ENCODE results near the gene RASA4B. TPM values are rescaled to one million over a fixed set of nuclear protein-coding genes. Genes with fewer than 3 reads are reported as not detected.
"Not testable (repeated sequence)": the region's sequence is repeated elsewhere in the genome, so short reads cannot be mapped to it uniquely, and the experiment has no call there.

The RASA4B gene
- polyA plus RNA-seq, 4 donors, result 7.5 to 22.2 (median 10.1) TPM

DNA sequence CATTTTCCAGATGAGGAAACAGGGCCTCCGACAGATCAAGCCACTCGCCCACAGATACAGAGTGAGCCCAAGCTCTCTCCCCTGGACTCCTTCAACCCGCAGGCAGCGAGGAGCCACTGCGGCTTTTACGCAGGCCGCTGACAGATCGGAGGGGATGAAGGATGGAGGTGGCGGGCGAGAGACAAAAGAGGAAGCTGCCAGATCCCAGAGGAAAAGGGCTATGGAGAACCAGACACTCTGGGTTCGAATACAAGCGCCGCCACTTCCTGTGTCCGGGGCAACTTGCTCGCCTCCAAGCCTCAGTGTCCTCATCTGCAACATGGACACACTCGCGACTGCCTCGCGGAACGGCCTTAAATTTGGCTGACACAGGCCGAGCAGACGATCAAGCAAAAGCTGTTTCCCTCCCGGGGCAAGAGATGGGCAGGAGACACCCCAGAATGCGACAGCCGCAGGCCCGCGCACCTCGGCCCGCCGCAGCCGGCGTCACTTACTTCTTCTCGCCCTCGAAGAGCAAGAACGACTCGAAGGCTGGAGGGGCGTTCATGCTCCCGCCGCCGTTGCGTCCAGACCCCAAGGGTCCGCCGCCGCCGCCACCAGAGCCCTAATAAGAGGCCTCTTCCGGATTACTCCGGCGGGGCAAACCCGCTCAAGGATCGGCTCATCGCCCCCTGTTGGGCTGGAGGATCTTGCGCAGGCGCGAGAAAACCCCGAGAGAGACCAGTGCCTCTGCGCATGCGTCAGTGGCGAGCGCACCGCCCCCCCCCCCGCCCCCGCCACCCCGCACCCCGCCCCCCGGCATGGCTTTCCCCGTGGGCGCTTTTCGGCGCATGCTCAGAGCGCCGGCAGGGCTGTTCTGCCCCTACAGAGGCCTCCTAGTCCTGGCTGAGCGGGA lies 39.0 kb downstream of the RASA4B start, which contains the start of gene POLR2J:
POLR2J (minus strand) TSS at position 609 of the 895 bp plus-strand sequence; CDS start at position 547, 62 bp downstream.
- peak in 1 of 4 donors; percentile 78 for DNase-seq (ENCODE audit: low read depth in 4 of 4, low spot score in 3 of 4)

DNA sequence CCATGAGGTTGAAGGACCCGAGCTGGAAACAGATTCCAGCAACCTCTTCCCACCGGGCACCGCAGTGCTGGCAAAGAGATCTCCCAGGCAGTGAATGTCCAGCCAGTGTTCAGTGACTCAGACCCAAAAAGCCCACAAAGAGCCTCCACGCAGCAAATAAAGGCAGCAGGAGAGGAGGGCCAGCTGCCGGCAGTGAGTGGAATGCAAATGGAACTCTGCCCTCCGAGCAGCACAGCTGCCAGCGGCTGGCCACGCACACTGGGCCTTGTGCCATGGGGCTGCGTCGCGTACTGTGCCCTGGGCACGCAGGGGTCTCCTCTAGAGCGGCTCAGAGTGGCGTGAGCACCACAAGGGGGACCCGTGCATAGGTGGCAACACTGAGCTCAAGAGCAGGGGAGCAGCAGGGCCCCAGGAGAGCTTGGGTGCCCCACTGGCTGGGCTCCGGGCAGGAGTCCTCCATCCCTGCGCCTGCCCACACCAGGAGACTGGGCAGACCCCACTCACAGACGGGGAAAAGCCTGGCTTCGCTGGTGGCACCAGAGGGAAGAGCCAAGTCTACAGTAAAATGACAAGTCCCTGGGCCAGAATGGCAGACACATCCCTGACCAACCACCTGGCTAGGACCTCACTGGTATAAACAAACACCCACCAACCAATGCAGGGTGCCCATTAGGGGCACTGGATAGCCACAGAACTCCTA lies 42.7 kb downstream of the RASA4B start:
- not testable (repeated sequence) for DNase-seq (ENCODE audit: low read depth in 4 of 4, low spot score in 3 of 4)

DNA sequence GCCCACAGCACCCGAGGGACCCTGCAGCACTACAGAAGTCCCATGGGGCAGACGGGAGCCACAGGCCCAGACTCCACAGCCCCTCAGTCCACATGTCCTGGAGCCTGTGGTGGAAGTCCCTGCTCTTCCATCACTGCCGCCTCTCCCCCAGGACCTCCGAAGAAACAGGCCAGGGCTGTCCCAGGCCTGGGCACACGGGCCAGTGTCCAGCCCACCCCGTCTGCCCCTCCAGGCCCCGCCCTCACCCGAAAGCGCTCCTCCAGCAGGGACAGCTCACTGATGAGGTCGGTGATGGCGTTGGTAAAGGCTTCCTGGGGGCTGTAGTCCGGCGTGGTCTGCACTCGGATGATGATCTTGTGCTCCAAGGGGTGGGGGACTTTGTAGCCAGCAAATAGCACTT lies 43.5 kb downstream of the RASA4B start:
- DNase-seq (ENCODE audit: low read depth in 4 of 4, low spot score in 3 of 4), result not testable (repeated sequence)

DNA sequence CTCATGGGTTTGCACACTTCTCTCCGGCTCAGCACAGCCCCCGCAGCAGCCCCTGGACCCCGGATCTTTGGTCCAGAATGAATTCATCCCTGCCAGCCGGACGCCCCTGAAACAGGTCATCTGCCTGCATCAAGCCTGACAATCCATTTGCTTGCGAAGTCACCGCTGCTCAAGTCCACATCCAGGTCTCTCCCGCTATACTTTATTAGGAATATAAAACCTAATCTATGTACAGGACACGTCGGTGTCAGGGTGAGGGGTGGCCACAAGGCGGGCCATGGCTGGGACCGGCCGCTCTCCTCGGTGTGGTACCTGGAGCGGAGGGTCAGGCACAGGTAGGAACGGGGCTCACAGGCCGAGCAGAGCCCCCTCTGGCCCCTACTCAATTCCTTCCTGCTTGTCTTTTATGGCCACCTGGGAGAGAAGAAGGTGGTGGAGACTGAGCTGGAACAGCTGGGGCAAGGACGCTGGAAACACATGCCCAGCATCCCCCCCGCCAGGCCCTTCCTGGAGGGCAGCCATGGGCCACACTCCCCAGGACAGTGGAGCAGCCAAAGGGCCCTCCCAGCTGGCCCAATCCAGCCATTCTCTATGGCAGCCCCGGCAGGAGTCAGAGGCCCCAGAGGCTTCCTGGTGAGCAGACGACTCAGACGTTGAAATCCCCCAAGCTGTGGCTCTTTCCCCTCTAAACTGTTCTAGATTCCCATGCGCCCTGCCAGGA lies 44.1 kb downstream of the RASA4B start:
- DNase-seq (ENCODE audit: low read depth in 4 of 4, low spot score in 3 of 4), result no peak

DNA sequence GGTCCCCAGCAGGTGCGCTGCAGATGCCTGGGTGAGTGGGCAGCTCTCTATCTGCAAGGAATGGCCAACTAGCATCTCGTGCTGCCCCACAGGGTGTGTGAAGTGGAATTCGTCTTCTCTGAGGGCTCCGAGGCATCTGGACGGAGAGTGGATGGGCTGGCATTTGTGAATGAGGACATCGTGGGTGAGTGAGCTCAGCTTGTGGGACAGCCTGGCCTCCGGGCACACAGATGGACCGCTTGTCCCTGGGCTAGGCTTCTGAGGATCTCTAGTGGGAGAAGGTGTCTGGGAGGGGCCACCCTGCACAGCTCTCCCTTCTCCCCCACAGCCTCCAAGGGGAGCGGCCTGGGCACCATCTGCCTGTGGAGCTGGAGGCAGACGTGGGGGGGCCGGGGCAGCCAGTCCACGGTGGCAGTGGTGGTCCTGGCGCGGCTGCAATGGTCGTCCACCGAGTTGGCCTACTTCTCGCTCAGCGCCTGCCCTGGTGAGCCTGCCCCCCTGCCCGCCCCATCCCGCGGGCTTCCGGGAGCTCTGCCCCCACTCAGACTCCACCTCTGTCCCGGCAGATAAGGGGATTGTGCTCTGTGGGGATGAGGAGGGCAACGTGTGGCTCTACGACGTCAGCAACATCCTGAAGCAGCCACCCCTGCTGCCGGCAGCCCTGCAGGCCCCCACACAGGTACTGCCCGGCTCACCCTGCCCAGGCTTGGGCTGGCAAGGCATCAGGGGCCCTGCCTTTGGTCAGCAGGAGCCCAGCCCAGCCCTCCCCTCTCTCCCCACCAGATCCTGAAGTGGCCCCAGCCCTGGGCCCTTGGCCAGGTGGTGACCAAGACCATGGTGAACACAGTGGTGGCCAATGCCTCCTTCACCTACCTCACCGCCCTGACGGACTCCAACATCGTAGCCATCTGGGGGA lies 45.2 kb downstream of the RASA4B start:
- DNase-seq (ENCODE audit: low read depth in 4 of 4, low spot score in 3 of 4), result no peak

DNA sequence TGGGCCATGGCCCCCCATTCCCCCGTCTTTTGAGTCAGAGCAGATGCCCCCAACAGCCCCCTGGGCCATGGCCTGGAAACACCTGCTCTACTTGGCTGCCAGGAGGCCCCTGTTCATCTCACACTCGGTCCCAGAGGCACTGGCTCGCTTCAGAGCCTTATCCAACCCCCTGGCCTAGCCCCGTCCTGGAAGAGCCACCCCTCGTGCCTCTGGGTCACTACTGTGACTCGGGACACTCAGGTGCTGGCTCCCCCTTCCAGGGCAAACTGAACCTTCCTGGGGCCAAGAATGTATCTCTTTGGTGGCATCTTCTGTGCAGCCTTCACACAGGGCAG lies 45.8 kb downstream of the RASA4B start:
- DNase-seq (ENCODE audit: low read depth in 4 of 4, low spot score in 3 of 4), result no peak

DNA sequence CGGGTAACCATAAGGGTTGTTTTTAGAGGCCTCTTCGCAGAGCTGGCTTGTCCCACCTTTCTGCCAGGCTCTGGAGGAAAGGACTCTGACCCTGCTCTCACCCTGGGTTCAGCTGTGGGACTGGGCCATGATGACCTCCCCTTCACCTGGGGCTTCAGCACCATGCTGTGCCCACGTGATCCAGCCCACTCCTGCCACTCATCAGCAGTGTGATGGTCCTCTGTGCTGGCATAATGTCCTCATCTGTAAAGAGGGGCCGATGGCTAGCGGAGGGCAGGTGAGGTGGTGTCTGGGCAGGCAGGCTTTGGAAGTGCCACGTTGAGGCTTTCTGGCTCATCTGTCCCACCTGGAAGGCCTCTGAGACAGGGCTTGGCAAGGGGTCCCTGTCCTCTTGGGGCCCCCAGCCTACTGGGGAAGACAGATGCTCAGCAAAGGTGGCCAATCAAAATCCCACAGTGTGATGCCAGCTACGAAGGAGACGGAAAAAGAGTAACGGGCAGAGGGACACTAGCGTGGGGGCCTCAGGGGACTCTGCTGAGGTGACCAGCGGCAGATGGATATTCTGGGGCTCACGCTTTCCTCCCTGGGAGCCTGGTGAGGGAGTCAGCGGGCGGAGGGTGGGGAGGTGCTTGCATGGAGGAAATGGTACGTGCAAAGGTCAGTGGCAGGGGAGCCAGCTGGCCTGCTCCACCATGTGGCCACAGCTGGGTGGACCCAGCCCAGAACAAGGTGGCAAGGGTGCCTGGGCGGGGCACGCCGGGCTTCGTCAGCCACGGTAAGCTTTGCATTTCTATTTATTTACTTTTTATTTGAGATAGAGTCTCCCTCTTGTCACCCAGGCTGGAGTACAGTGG lies 47.4 kb downstream of the RASA4B start:
- DNase-seq (ENCODE audit: low read depth in 4 of 4, low spot score in 3 of 4), result no peak

DNA sequence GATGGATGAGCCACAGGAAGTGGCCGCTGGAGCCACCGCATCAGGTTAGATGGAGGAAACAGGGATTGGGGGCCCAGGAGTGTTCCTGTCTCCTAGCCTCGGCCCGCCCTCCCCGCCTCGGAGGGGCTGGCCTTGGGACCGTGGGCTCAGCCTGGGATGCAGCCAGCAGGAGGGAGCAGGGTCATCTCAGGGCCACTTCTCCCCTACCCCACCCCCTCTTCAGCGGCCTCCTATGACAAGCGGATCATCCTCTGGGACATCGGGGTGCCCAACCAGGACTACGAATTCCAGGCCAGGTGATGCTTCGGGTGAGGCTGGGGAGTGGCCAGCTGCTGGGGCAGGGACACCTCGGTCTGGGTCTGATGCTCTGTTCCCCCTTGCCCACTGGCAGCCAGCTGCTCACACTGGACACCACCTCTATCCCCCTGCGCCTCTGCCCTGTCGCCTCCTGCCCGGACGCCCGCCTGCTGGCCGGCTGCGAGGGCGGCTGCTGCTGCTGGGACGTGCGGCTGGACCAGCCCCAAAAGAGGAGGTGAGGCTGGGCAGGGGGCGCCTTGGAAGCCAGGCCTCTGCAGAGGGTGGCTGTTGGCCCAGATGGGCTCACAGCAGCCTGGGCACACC lies 48.1 kb downstream of the RASA4B start:
- DNase-seq (ENCODE audit: low read depth in 4 of 4, low spot score in 3 of 4), result no peak

DNA sequence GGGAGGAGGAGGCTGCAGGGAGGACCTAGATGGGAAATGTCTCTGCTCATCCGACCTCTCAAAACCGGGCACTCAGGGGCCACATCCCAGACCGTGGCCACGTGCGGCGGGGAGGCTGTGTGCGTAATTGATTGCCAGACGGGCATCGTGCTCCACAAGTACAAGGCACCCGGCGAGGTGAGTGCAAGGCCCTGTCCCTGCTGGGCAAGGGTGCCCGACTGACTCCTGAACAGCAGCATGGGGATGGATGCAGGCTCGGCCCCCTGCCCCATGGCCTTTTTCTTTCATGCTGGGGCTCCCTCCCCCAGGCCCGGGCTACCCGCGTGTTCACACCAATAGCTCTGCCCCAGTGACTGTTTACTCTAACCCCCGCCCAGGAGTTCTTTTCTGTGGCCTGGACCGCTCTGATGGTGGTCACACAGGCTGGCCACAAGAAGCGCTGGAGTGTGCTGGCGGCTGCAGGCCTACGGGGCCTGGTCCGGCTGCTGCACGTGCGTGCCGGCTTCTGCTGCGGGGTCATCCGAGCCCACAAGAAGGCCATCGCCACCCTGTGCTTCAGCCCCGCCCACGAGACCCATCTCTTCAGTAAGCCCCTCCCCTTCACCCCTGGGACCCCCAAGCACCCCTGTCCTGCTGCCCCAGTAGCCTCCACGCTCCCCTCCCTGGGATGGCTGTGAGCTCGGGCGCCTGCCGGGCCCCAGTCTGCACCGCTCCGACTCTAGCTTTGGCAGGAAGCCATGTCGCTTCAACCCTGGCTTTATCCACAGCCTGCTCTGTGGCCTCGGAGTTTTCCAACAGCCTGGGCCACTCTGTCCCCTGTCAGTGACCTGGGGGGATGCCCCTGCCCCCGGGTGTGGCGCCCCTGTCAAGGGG lies 48.9 kb downstream of the RASA4B start:
- no peak for DNase-seq (ENCODE audit: low read depth in 4 of 4, low spot score in 3 of 4)

DNA sequence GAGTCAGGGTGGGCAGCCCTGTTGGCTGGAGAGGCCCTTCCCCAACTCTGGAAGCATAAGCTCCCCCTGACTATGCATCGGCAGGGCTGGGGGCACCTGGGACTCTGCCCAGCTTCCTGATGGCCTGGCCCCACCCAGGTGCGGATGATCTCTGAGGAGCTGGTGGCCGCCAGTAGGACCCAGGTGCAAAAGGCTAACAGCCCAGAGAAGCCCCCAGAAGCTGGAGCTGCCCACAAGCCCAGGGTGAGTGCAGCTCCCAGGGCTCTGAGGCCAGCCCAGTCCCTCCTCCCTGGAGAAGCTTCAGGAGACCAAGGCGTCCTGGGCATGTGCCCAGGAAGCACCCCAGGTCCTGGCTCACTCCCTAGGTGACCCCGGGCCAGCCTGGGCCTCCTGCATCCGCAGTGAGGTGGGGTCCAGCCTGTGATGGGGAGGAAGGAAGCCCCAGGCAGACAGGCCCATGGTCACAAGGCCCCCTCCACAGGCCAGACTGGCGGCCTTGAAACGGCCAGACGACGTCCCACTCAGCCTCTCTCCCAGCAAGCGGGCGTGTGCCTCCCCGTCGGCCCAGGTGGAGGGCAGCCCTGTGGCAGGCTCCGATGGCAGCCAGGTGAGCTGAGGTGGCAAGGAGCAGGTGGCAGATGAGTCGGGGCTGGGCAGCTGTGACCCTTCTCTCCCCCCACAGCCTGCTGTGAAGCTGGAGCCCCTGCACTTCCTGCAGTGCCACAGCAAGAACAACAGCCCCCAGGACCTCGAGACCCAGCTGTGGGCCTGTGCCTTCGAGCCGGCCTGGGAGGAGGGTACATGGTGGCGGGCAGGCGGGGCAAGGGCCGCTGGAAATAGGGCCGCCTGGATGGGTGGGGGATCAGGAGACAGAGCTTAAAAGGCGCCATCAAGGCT lies 49.7 kb downstream of the RASA4B start:
- DNase-seq (ENCODE audit: low read depth in 4 of 4, low spot score in 3 of 4), result no peak

DNA sequence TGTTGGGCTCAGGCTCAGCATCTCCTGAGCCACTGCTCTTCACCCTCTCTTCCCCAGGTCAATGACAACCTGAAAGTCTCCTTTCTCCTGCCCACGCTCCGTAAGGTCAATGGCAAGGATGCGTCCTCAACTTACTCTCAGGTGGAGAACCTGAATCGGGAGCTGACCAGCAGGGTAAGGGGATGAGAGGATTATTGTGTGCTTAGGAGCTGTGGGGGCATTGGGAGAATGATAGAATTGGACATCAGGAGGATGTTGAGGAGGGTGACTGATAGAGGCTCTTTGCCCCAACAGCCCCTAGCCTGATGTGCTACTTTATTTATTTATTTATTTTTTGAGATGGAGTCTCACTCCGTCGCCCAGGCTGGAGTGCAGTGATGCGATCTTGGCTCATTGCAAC lies 51.5 kb downstream of the RASA4B start:
- no peak for DNase-seq (ENCODE audit: low read depth in 4 of 4, low spot score in 3 of 4)

DNA sequence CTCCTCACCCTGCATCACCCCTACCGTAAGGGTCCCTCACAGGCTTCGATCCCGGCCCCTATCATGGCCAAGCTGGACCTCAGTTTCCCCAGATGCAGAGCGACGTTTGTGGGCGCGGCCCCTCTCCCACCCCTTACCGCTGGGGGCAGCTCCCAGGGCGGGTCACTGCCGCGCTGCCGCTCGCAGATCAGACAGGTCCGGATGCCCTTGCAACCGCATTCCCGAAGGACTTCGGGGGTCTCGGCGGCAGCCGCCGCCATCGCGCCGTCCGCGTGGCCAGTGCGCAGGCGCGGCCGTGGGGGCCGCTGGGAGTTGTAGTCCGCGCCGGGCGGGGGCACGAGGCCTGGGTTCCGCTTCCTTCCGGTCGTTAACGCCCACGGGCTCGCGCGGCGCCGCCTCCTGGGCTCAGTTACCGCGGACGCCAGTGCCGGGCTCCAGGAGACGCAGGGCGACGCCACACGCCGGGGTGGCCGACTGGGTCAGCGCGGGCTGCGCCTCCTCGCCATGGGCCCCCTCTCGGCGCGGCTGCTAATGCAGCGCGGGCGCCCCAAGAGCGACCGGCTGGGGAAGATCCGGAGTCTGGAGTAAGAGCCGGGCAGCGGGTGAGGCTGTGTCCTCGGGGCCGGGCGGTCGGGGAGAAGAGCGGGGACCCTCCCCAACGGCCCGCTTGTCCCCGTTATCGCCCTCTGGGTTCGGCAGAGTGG lies 52.8 kb downstream of the RASA4B start, which contains the start of the genes ALKBH4 and LRWD1:
ALKBH4 (minus strand) TSS at position 287 of the 704 bp plus-strand sequence; CDS start at position 260, 27 bp downstream.
LRWD1 (plus strand) TSS at position 408 of the 704 bp plus-strand sequence; CDS start at position 505, 97 bp downstream.
- DNase-seq (ENCODE audit: low read depth in 4 of 4, low spot score in 3 of 4), result peak; percentile 74 to 87 (median 78)

DNA sequence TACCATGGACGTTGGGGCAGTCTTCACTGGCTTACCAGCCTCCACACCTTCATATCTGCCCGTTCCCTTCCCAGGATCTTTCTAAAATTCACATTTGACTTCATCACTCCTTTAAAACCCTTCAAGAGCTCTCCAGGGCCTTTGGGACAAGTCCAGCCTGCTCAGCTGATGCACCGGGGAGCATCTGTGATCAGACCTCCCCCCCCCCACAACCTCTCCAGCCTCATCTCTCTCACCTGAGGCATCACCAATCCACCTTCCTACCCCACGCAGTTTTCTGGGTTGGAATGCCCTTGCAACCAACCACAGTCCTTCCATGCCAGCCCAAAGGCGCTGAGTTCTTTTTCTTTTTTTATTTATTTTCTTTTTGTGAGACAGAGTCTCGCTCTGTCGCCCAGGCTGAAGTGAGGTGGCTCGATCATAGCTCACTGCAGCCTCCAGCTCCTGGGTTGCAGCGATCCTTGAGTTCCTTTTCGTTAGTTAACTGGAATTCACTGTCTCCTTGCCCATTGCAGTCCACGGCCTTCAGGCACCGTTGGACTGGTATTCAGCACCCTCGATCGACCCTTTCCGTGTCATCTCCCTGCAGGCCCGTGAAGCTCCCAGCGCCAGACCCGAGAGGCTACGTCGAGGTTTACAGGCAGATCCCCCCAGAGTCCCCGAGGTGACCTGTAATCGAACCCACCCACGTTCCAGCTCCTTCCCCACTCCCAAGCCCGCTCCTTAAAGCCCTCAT lies 53.6 kb downstream of the RASA4B start:
- no peak for DNase-seq (ENCODE audit: low read depth in 4 of 4, low spot score in 3 of 4)

DNA sequence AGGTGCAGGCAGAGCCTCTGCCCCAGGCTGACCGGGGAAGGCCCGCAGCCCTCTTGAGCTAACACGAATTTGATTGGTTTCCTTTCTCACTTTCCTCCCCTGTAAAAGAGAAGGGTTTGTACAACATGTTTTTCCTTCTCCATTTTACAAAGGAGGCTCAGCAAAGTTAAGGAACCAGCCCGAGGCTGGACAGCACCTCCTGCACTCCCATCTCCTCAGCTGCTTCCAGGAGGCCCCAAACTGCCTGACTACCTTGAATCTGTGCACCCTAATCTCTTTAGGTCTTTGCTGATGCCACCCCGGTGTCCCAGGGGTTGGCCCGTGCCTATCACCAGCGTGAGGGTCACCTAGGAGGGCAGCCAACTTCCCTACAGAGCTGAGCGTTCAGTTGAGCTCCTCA lies 57.1 kb downstream of the RASA4B start:
- no peak for DNase-seq (ENCODE audit: low read depth in 4 of 4, low spot score in 3 of 4)

DNA sequence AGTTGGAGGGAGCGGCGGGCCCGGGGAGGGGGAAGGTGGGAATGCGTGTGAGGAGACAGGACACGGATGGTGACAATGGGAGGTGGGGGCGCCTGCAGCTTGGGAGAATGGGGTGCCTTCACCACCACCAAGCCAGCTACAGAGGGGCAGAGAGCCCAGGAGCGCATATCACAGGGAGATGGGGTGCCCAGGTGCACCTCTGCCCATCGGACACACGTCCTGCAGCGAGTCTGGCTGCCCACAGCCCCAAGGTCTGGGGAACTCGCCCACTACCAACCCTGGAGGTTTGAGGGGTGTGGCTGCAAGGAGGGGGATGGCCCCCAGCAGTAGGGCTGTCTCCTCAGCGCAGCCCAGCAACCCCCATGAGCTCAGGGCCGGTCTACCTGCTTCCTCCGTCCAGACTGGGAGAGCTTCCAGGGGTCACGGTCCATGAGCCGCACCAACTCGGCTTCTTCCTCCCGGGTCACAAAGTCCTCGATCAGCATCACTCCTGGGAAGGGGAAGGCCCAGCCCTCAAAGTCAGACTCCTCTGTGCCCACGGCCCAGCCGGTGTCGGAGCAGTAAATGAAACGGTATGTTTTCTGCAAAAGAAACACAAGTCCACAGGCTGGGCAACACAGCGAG lies 58.2 kb downstream of the RASA4B start:
- no peak for DNase-seq (ENCODE audit: low read depth in 4 of 4, low spot score in 3 of 4)
